K562 (cell line): ENCODE results near the gene CTCF. TPM values are rescaled to one million over a fixed set of nuclear protein-coding genes. Genes with fewer than 3 reads are reported as not detected.
A peak's percentile ranks its signal among the peaks of the same experiment; 100 is the strongest.

ENCODE experiments used
- BHLHE40 ChIP-seq: IDR thresholded peaks from 2 replicates; pipeline ENCODE4 v1.6.1; 2011; ENCODE audit warnings: low read length, improper control_type of control experiment
- CBX1 ChIP-seq: sonication (generic); IDR thresholded peaks from 2 replicates; pipeline ENCODE4 v1.6.1; 2016; ENCODE audit warnings: antibody characterized with exemption, low read depth, mild to moderate bottlenecking
- CHD1 ChIP-seq: fragments of 200-600 bp; sonication (generic); IDR thresholded peaks from one replicate; pipeline ENCODE4 v1.6.1; 2012; ENCODE audit warnings: mild to moderate bottlenecking, moderate library complexity, low read length, inconsistent platforms
- CREB1 ChIP-seq, 2 experiments: sonication (generic) in 1 of 2; formaldehyde crosslinking in 1 of 2; IDR thresholded peaks; 2 replicates each; pipeline versions ENCODE4 v1.6.1 to v1.8.0; 2012 to 2022; ENCODE audit warnings: inconsistent platforms in 1 of 2, mild to moderate bottlenecking in 1 of 2, missing genetic modification reagents in 1 of 2, moderate library complexity in 1 of 2
- CREB3L1 ChIP-seq: fragments of 450-650 bp; IDR thresholded peaks from 2 replicates; pipeline ENCODE4 v1.6.1; 2014; ENCODE audit warnings: low read depth, mild to moderate bottlenecking, moderate library complexity, borderline replicate concordance
- DACH1 ChIP-seq: fragments of 450-650 bp; IDR thresholded peaks from 2 replicates; pipeline ENCODE4 v1.6.1; 2018; ENCODE audit not compliant: partially characterized antibody
- E2F5 ChIP-seq: sonication (generic); formaldehyde crosslinking; IDR thresholded peaks from 2 replicates; pipeline ENCODE4 v1.8.0; 2022; ENCODE audit warnings: mild to moderate bottlenecking, missing genetic modification reagents
- ETV5 ChIP-seq: sonication (generic); formaldehyde crosslinking; IDR thresholded peaks from 2 replicates; pipeline ENCODE4 v1.4.0; 2020; ENCODE audit warnings: low read depth, mild to moderate bottlenecking, missing genetic modification reagents
- ID3 ChIP-seq, 2 experiments: fragments of 250-450 bp in 1 of 2; fragments of 450-650 bp in 1 of 2; sonication (Bioruptor Pico) in 1 of 2; IDR thresholded peaks; 2 replicates each; pipeline versions ENCODE4 v1.6.1 to v1.8.0; 2016 to 2021; ENCODE audit warnings: mild to moderate bottlenecking in 2 of 2, moderate library complexity in 2 of 2, missing compliant biosample characterization in 1 of 2, missing genetic modification characterization in 1 of 2
- IFI16 ChIP-seq: fragments of 250-450 bp; sonication (Bioruptor Pico); IDR thresholded peaks from 2 replicates; pipeline ENCODE4 v2.1.2; 2022; ENCODE audit warnings: mild to moderate bottlenecking, inconsistent platforms
- IRF2 ChIP-seq: sonication (generic); formaldehyde crosslinking; IDR thresholded peaks from 2 replicates; pipeline ENCODE4 v1.8.1; 2022; ENCODE audit warnings: mild to moderate bottlenecking, missing genetic modification reagents
- MTA1 ChIP-seq: fragments of 450-650 bp; IDR thresholded peaks from 2 replicates; pipeline ENCODE4 v1.6.1; 2017; ENCODE audit warnings: borderline replicate concordance
- NR3C1 ChIP-seq: sonication (generic); formaldehyde crosslinking; IDR thresholded peaks from 2 replicates; pipeline ENCODE4 v1.8.1; 2022; ENCODE audit warnings: missing genetic modification reagents
- OTX1 ChIP-seq: fragments of 450-650 bp; formaldehyde crosslinking; IDR thresholded peaks from 2 replicates; pipeline ENCODE4 v1.4.0; 2022; ENCODE audit warnings: mild to moderate bottlenecking
- ZNF12 ChIP-seq: sonication (generic); formaldehyde crosslinking; IDR thresholded peaks from 2 replicates; pipeline ENCODE4 v1.4.0; 2020; ENCODE audit warnings: mild to moderate bottlenecking, missing genetic modification reagents
- ZNF121 ChIP-seq: sonication (generic); formaldehyde crosslinking; conservative IDR thresholded peaks from 2 replicates; pipeline ENCODE4 v1.8.0; 2022; ENCODE audit warnings: missing genetic modification reagents
- ZNF124 ChIP-seq: sonication (generic); formaldehyde crosslinking; IDR thresholded peaks from 2 replicates; pipeline ENCODE4 v1.8.1; 2022; ENCODE audit warnings: missing genetic modification reagents
- ZNF282 ChIP-seq: sonication (generic); formaldehyde crosslinking; IDR thresholded peaks from 2 replicates; pipeline ENCODE4 v1.8.1; 2023; ENCODE audit warnings: missing genetic modification reagents
- ZNF395 ChIP-seq: fragments of 200-800 bp; sonication (Bioruptor generic); IDR thresholded peaks from 2 replicates; pipeline ENCODE4 v1.6.1; 2017; ENCODE audit warnings: missing genetic modification characterization, missing compliant biosample characterization
- ZNF444 ChIP-seq: fragments of 250-450 bp; sonication (Bioruptor Pico); IDR thresholded peaks from 2 replicates; pipeline ENCODE4 v1.4.0; 2020; ENCODE audit warnings: mild to moderate bottlenecking, moderate library complexity
- ZNF57 ChIP-seq: fragments of 450-650 bp; formaldehyde crosslinking; IDR thresholded peaks from 2 replicates; pipeline ENCODE4 v1.4.0; 2020; ENCODE audit warnings: mild to moderate bottlenecking, moderate library complexity
- polyA plus RNA-seq, 8 experiments: library from polyadenylated mRNA; depleted of rRNA in 4 of 8; stranded (reverse) in 5 of 8; unstranded in 3 of 8; fragments of >200 nt; fragmentation: Nextera tagmentation in 2 of 8; fragmentation: Illumina TruSeq in 1 of 8; extraction: Ambion mirVana in 2 of 8; extraction: Trizol in 1 of 8; gene quantifications; 2 replicates each; pipeline versions ENCODE4 v1.2.1 to v1.2.3, GENCODE V29; 2011 to 2014; ENCODE audit warnings: inconsistent platforms in 1 of 8, missing spikeins in 1 of 8
- total RNA-seq, 7 experiments: library from RNA; depleted of rRNA in 6 of 7; stranded (reverse); fragments of >200 nt in 6 of 7; fragmentation: Illumina TruSeq in 2 of 7; extraction: Trizol in 2 of 7; gene quantifications; 2 replicates each; pipeline versions ENCODE4 v1.2.1 to v1.2.3, GENCODE V29; 2011 to 2021; ENCODE audit warnings: low replicate concordance in 1 of 7
- TF ChIP-seq, protein P1 (sequence below): sonication (generic); formaldehyde crosslinking; IDR thresholded peaks from 2 replicates; pipeline ENCODE4 v1.8.1; 2022; ENCODE audit warnings: missing genetic modification reagents

The CTCF gene
- total and polyA plus RNA-seq, 9 of the 15 experiments (the other 6 are each of a cell fraction or from before 2014, with no cell fraction given), result 7.8 to 49.2 (median 33.9) TPM

DNA sequence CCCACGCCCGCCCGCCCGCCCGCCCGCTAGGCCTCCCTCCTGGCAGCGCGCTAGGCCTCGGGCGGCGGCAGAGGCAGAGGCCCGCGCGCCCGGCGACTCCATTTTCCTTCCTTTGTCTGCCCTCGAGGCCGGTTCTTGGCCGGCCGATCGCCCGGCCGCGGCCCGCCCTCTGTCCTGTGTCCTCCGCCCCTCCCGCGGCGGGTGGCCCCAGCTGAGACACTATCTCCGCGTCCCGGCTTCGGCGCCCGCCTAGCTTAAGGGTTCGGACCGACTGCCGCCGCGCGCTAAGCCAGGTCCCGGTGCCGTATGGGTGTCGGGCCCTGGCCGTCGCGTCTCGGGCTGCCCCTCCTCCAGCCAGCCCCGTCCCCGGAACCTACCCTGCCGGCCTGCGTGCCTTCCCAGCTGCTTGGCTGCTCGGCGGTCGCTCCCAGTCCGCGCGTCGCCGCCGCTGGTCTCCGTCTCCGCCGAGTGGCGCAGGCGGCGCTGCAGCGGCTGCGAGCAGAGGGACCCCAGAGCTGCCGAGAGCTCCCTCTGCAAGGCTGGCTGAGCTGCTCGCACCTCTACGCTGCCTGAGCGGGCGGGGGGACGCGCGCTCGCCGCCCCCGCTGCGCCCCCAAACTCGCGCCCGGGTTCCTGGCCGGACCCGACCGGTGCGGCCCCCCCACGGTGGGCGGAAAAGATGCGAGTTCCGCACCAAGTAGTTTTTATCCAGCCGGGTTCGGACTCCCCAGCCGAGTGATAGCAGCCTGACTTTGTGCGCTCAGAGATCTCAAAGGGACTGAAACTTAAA lies 787 bp downstream of the CTCF start (continued):
- TF ChIP-seq, protein P1, sequence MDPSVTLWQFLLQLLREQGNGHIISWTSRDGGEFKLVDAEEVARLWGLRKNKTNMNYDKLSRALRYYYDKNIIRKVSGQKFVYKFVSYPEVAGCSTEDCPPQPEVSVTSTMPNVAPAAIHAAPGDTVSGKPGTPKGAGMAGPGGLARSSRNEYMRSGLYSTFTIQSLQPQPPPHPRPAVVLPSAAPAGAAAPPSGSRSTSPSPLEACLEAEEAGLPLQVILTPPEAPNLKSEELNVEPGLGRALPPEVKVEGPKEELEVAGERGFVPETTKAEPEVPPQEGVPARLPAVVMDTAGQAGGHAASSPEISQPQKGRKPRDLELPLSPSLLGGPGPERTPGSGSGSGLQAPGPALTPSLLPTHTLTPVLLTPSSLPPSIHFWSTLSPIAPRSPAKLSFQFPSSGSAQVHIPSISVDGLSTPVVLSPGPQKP (CRISPR knock-in tag), result peak; percentile 79; the same call in 1 of the 2 replicates
- TF ChIP-seq OTX1 (CRISPR knock-in tag) (peak; percentile 40; the same call in 1 of the 2 replicates), CREB3L1 (peak; percentile 55), IFI16 (CRISPR knock-in tag) (no peak), ZNF57 (CRISPR knock-in tag) (no peak), NR3C1 (peak; percentile 87; the same call in 1 of the 2 replicates), ID3 (CRISPR knock-in tag; IDR thresholded peaks at IDR 0.05) (no peak), ID3 (tag; IDR thresholded peaks at IDR 0.05) (no peak), CREB1 (IDR thresholded peaks at IDR 0.05) (peak; percentile 43), CREB1 (CRISPR knock-in tag; IDR thresholded peaks at IDR 0.05) (peak; percentile 82; the same call in 1 of the 2 replicates), ZNF124 (CRISPR knock-in tag) (peak; percentile 88; the same call in 1 of the 2 replicates), CBX1 (peak; percentile 66; the same call in 1 of the 2 replicates), ZNF121 (CRISPR knock-in tag) (no peak), ZNF282 (CRISPR knock-in tag) (0 out of 2 replicates have a peak, but pooled peaks have one; percentile 78), E2F5 (CRISPR knock-in tag) (0 out of 2 replicates have a peak, but pooled peaks have one; percentile 61), ZNF395 (CRISPR knock-in tag) (no peak), MTA1 (peak; percentile 40; the same call in 1 of the 2 replicates), ZNF444 (CRISPR knock-in tag) (no peak), BHLHE40 (peak; percentile 19; the same call in 1 of the 2 replicates), CHD1 (peak; percentile 95), DACH1 (peak; percentile 74), ZNF12 (CRISPR knock-in tag) (0 out of 2 replicates have a peak, but pooled peaks have one; percentile 24), ETV5 (CRISPR knock-in tag) (0 out of 2 replicates have a peak, but pooled peaks have one; percentile 33), IRF2 (0 out of 2 replicates have a peak, but pooled peaks have one; percentile 63)
